Bronchial epithelial cell (primary cell): ENCODE results near the gene ELMO1. TPM values are rescaled to one million over a fixed set of nuclear protein-coding genes. Genes with fewer than 3 reads are reported as not detected.

Source experiments
- DNase-seq: peaks from one replicate; pipeline ENCODE4 v3.0.0-alpha.2; 2010; ENCODE audit warnings: low read depth
- FAIRE-seq: peaks from 2 replicates; lab custom pipeline; 2011; peaks lifted over from hg19 to GRCh38; lab: Jason Lieb, UNC
- H3K27me3 ChIP-seq: 2 replicates; pipeline ENCODE4 v1.5.1; 2011; ENCODE audit warnings: low read length; ENCODE audit not compliant: control insufficient read depth, insufficient read depth
- H3K36me3 ChIP-seq: 2 replicates; pipeline ENCODE4 v1.5.1; 2011; ENCODE audit warnings: low read length; ENCODE audit not compliant: control insufficient read depth, insufficient read depth
- H3K4me3 ChIP-seq: 2 replicates; pipeline ENCODE4 v1.5.1; 2011; ENCODE audit warnings: mild to moderate bottlenecking, low read depth, low read length, control low read depth
- CTCF ChIP-seq: IDR thresholded peaks from 2 replicates; pipeline ENCODE4 v1.5.1; 2011; ENCODE audit warnings: mild to moderate bottlenecking, moderate library complexity, low read length, control low read depth, inconsistent platforms; ENCODE audit not compliant: insufficient read depth, severe bottlenecking
- total RNA-seq: library from RNA; depleted of rRNA; stranded (reverse); fragments of >200 nt; gene quantifications from 2 replicates; pipeline ENCODE4 v1.2.1, GENCODE V29; 2014

Gene ELMO1
- total RNA-seq, 1 donor from 2014 or later = under 0.01 TPM

- no peak for TF ChIP-seq CTCF
- FAIRE-seq (no peak), DNase-seq (no peak)
- Histone ChIP-seq H3K4me3 (no peak overlapping the region), H3K27me3 (no peaks in the 10 kb centered on the region), H3K36me3 (no peaks in the 10 kb centered on the region)
Observed at GRCh38 chr7:37112218-37112617, 336.4 kb downstream of the ELMO1 start.

- no peak for TF ChIP-seq CTCF
- no peaks in the 10 kb centered on the region for H3K27me3 ChIP-seq
- FAIRE-seq (no peak), DNase-seq (no peak)
- no peak overlapping the region for H3K4me3 ChIP-seq
- H3K36me3 ChIP-seq = no peaks in the 10 kb centered on the region
Observed at GRCh38 chr7:37111459-37111858, 337.2 kb downstream of the ELMO1 start.

- Histone ChIP-seq H3K4me3 (no peak overlapping the region), H3K27me3 (no peaks in the 10 kb centered on the region), H3K36me3 (no peaks in the 10 kb centered on the region)
- DNase-seq (no peak), FAIRE-seq (no peak)
- TF ChIP-seq CTCF = no peak
Observed at GRCh38 chr7:37110660-37111424, 337.8 kb downstream of the ELMO1 start.

- no peak for TF ChIP-seq CTCF
- no peak overlapping the region for H3K4me3 ChIP-seq
- H3K36me3 ChIP-seq = no peaks in the 10 kb centered on the region
- H3K27me3 ChIP-seq = no peaks in the 10 kb centered on the region
- no peak for DNase-seq
- FAIRE-seq = no peak
Observed at GRCh38 chr7:37109843-37110242, 338.8 kb downstream of the ELMO1 start.

- TF ChIP-seq CTCF = no peak
- Histone ChIP-seq H3K36me3 (no peaks in the 10 kb centered on the region), H3K27me3 (no peaks in the 10 kb centered on the region), H3K4me3 (no peak overlapping the region)
- no peak for FAIRE-seq
- no peak for DNase-seq
Observed at GRCh38 chr7:37109016-37109683, 339.5 kb downstream of the ELMO1 start.

- FAIRE-seq = no peak
Observed at GRCh38 chr7:37108615-37109014, 340.0 kb downstream of the ELMO1 start.

More at GRCh38 chr7:37108615-37109014, 340.0 kb downstream of the ELMO1 start:
- H3K36me3 ChIP-seq = no peaks in the 10 kb centered on the region
- H3K4me3 ChIP-seq = no peak overlapping the region
- no peak for TF ChIP-seq CTCF
- H3K27me3 ChIP-seq = no peaks in the 10 kb centered on the region
- peak; percentile 10 for DNase-seq
